ENCODE measurements around the gene KLRG1. TPM values are rescaled to one million over a fixed set of nuclear protein-coding genes. Genes with fewer than 3 reads are reported as not detected.
A peak's percentile ranks its signal among the peaks of the same experiment; 100 is the strongest.

KLRG1 gene
- total RNA-seq, 1 donor from 2014 or later = 3.7 TPM

DNA sequence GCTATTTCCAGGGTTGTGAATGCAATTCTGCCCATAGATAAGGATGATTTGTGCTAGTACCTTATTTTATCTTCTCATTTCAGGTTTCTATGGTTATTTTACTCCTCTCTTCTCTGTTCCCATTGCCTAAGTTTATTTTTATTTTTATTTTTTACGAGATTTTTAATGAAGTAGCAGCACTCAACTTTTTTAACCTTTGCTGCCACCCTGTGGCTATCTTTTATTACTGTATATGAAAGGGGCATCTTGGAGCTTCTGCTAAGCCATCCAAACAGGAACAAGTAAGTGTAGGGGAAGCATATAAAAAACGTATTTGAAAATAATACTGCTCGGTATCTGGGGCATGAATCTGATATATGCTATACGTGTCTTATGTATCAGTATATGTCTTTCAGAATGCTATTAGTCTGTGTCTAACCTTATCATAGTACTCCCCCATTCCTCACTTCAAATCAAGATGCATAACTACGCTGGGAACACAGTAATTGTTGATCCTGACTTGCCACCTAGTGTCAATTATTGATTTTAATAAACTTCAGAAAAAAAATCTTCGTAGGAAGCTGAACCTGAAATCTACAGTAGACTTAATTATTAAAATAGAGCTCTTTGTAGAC, 60.3 kb downstream of the KLRG1 start:
- peaks cover 19% of the 10 kb centered on the region for H3K4me1 ChIP-seq
- no peaks in the 10 kb centered on the region for H3K36me3 ChIP-seq
- intact Hi-C loops (cut with DNase I) = no loop called here
- no peaks in the 10 kb centered on the region for H3K27me3 ChIP-seq
- no peak for DNase-seq (ENCODE audit: extremely low spot score in 2 of 2)
- H3K27ac ChIP-seq = no peak overlapping the region
- H3K4me3 ChIP-seq = no peak overlapping the region
- TF ChIP-seq, protein P1, sequence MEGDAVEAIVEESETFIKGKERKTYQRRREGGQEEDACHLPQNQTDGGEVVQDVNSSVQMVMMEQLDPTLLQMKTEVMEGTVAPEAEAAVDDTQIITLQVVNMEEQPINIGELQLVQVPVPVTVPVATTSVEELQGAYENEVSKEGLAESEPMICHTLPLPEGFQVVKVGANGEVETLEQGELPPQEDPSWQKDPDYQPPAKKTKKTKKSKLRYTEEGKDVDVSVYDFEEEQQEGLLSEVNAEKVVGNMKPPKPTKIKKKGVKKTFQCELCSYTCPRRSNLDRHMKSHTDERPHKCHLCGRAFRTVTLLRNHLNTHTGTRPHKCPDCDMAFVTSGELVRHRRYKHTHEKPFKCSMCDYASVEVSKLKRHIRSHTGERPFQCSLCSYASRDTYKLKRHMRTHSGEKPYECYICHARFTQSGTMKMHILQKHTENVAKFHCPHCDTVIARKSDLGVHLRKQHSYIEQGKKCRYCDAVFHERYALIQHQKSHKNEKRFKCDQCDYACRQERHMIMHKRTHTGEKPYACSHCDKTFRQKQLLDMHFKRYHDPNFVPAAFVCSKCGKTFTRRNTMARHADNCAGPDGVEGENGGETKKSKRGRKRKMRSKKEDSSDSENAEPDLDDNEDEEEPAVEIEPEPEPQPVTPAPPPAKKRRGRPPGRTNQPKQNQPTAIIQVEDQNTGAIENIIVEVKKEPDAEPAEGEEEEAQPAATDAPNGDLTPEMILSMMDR (IDR thresholded peaks at IDR 0.05) = peak in 2 of 3 experiments; percentile 18 to 36
- TF ChIP-seq POLR2AphosphoS5 (IDR thresholded peaks at IDR 0.05; ENCODE audit: insufficient read depth in 1 of 2, low read depth in 1 of 2) = no peak
- no peaks in the 10 kb centered on the region for H3K9me3 ChIP-seq

DNA sequence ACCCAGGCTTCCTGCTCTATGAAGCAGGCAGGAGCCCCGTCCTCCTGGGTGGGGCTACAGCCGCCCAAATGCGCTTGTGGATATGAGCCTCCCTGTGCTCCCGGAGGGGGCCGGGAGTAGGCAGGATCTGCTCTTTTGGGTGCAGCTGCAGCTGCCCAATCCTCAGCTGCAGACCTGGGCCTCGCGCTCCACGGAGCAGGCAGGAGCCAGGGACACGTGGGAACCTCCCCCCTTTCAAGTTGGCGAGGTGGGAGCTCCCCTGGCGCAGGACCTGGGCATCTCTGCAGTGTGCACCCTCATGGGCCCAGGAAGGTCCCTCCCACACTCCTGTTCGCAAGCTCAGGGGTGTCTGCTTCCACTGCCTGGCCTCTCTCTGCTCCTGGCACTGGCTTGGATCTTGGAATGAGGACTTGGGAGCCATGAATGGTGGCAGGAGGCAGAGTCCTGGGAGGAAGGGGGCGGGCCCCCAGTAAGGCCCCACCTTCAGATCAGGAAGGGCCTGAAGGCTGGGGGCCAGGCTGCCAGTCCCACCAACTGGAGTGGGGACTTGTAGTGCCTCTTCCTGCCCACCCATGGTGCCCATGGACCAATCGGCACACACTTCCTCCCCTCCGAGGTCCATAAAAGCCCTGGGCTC, 61.3 kb downstream of the KLRG1 start:
- Histone ChIP-seq H3K4me3 (no peak overlapping the region), H3K27me3 (no peaks in the 10 kb centered on the region), H3K27ac (no peak overlapping the region), H3K9me3 (no peaks in the 10 kb centered on the region), H3K36me3 (no peaks in the 10 kb centered on the region), H3K4me1 (peaks cover 19% of the 10 kb centered on the region)
- DNase-seq (ENCODE audit: extremely low spot score in 2 of 2) = no peak
- intact Hi-C loops (cut with DNase I) = no loop called here
- no peak for TF ChIP-seq POLR2AphosphoS5 (IDR thresholded peaks at IDR 0.05; ENCODE audit: insufficient read depth in 1 of 2, low read depth in 1 of 2)
- TF ChIP-seq, protein P1 (IDR thresholded peaks at IDR 0.05) = no peak
- no peak for TF ChIP-seq POLR2A (IDR thresholded peaks at IDR 0.05)

DNA sequence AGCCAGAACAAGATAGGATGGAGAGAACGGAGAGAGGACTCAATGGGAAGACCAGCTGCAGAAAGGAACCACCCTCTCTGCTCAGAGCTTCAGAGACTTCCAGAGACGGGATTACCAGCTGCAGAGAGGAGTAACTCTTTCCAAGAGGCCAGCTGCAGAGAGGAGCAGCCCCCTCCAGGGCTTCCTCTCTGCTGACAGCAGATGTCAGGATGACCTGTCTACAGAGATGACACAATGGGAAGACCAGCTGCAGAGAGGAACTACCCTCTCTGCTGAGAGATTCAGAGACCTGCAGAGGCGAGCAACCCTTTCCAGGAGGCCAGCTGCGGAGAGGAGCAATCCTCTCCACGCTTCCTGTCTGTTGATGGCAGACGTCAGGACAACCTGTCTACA, 61.8 kb downstream of the KLRG1 start:
- intact Hi-C loops (cut with DNase I) = no loop called here
- Histone ChIP-seq H3K27ac (no peak overlapping the region), H3K4me1 (peaks cover 19% of the 10 kb centered on the region), H3K36me3 (no peaks in the 10 kb centered on the region), H3K27me3 (no peaks in the 10 kb centered on the region), H3K9me3 (no peaks in the 10 kb centered on the region), H3K4me3 (no peak overlapping the region)
- TF ChIP-seq, protein P1 (IDR thresholded peaks at IDR 0.05) = no peak
- TF ChIP-seq POLR2A (IDR thresholded peaks at IDR 0.05) (no peak), POLR2AphosphoS5 (IDR thresholded peaks at IDR 0.05; ENCODE audit: insufficient read depth in 1 of 2, low read depth in 1 of 2) (no peak)
- no peak for DNase-seq (ENCODE audit: extremely low spot score in 2 of 2)

DNA sequence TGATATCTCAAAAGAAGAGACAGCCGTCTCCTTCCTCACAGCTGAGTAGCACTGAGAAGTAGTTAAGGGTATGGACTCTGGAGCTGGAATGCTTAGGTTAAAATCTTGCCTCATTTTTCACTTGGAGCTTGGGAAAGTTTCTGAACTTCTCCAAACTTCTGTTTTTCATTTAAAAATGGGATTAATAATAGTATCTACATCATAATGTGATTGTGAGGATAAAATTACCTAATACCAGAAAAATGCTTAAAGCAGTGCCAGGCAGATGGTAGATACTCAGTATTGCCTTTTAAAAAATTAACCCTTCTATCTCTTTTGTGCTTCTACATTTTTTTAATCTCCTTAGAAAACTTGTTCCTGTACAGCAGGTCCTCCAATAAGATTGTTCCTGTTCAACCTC, 63.3 kb downstream of the KLRG1 start:
- peak overlapping the region; percentile 15 for H3K27ac ChIP-seq
- TF ChIP-seq POLR2AphosphoS5 (IDR thresholded peaks at IDR 0.05; ENCODE audit: insufficient read depth in 1 of 2, low read depth in 1 of 2) = no peak
- TF ChIP-seq POLR2A (IDR thresholded peaks at IDR 0.05) = no peak
- TF ChIP-seq, protein P1 (IDR thresholded peaks at IDR 0.05) = no peak

More for the DNA sequence above, 63.3 kb downstream of the KLRG1 start:
- intact Hi-C loops (cut with DNase I) = no loop called here
- no peaks in the 10 kb centered on the region for H3K9me3 ChIP-seq
- DNase-seq (ENCODE audit: extremely low spot score in 2 of 2) = no peak
- H3K4me1 ChIP-seq = peaks cover 19% of the 10 kb centered on the region
- H3K4me3 ChIP-seq = no peak overlapping the region
- no peaks in the 10 kb centered on the region for H3K36me3 ChIP-seq
- no peaks in the 10 kb centered on the region for H3K27me3 ChIP-seq

Other genes starting within 250 kb of the KLRG1 start
- gene A2ML1, start 166.9 kb upstream of the KLRG1 start, total RNA-seq = 194 TPM
- 46.4 TPM for gene PHC1, start 75.0 kb upstream of the KLRG1 start, total RNA-seq
- gene M6PR, start 39.9 kb upstream of the KLRG1 start, total RNA-seq = 98.0 TPM
- 274 TPM for gene A2M, start 126.4 kb downstream of the KLRG1 start, total RNA-seq
- not detected for gene PZP, start 218.8 kb downstream of the KLRG1 start, total RNA-seq